ENCODE measurements around the gene ZNF443.
"Not testable (repeated sequence)": the region's sequence is repeated elsewhere in the genome, so short reads cannot be mapped to it uniquely, and the experiment has no call there.

Gene ZNF443

DNA sequence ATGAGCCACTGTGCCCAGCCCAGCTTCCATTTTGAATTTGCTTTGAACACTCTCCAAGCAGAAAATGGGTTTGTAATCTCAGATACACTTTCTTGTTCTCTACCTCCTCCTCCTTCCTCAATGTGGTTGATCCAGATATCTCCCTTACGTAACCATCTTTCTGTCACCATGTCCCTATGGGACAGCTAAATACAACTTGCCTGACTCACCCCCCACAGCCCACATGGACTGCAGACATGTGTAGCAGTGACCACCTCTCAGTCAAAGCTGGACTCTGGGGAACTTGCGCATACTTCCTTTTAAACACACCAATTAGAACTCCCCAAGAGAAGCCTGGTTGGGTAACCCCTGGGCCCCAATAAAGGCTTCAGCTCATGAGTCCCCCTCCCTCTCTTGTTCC lies 28.9 kb downstream of the ZNF443 start:
- DNase-seq, result no peak

DNA sequence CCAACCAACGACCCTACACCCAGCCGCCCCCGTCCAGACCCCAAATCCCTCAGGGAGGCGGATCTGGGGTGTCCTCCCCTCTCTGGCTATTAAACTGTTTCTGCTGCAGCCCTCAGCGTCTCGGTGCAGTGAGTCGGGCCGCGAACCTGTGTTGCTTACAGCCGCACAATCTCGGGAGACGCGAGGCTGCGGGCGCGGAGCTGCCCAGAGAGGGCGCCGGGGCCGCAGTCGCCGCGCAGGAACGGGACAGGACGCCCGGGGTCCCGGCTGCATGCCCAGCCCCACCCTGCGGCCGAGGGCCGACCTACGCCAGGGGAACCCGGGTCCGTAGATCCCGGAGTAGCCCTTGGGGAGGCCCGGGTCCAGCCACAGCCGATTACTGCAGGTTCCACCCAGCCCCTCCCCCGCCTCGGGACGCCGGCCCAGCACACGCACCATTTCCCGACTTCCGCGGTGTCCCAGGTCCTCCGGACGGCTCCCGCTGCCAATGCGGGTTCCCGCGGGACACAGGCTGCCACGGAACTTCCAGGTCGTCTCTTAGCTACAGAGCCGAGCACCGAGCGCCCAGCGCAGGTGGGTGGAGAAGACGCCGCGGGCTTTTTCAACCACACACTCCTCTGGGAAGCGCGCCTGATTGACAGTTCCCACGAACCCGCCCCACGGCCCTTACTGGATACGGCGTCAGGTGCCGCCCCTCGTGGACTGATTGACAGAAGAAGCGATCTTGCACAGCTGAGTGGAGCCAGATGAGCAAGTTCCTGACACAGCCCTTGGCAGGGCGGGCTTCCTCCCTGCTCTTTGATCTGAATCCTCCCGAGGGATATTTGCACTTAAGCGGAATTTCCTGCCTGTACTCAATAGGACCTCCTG lies 40.0 kb downstream of the ZNF443 start, which contains the start of gene ZNF799:
TSS of gene ZNF799 (minus strand) at position 639 of the 870 bp plus-strand sequence. CDS start at position 438, 201 bp downstream.
- peak; percentile 85 for DNase-seq

DNA sequence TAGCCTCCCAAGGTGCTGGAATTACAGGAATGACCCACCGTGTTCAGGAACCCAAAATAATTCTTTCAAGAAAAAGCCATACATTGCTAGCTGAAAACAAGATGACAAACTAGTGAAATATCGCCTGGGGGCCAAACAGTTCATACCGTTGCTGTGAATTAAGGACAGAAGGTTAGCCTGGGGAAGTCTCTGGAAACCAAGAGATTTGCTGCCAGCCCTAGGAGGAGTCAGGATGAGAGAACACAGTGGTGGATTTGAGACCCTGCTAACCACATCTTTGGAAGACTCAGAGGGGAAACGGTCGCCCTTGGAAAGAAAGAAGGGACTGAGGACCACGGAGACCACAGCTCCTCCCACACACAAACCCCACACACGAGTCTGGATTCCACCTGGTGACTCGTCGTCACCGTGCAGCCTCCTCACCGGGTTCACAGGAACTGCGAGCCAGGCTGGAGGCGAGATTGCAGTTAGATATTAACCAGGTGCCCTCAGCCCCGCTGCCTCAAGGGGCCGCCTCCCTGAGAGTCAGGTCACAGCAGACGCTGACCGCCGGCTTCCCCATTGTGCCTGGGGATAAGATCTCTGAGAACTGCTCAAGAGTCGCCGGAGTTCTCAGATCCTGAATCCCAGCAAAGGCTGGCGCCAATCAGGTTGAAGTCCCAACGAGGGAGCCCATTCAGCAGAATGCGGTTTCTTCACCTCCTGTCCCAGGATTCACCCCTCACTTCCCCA lies 40.8 kb downstream of the ZNF443 start:
- peak; percentile 8 for DNase-seq

DNA sequence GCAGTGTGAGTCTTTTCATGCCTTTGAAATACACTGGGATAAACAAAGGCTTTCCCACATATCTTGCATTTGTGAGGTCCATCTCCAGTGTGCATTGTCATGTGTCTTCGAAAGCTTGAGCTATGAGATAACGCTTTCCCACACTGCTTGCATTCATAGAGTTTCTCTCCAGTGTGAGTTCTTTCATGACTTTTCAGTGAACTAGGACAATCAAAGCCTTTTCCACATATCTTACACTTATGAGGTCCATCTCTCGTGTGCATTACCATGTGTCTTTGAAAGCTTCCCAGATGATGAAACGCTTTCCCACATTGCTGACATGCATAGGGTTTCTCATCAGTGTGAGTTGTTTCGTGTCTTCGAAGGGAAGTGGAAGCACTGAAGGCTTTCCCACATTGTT lies 49.7 kb downstream of the ZNF443 start:
- DNase-seq, result not testable (repeated sequence)

DNA sequence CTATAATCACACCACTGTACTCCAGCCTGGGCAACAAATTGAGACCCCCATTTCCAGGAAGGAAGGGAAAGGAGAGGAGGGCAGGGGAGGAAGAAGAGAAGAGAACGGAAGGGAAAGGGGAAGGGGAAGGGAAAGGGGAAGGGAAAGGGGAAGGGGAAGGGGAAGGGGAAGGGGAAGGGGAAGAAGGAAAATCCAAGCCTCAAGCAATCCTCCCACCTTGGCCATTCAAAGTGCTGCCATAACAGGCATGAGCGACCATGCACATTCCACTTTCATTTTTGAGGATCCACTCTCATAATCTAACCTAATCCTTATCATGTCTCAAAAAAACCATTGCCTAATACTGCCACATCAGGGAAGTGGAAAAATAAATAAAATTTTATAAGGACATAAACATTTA lies 54.5 kb downstream of the ZNF443 start:
- DNase-seq, result not testable (repeated sequence)

DNA sequence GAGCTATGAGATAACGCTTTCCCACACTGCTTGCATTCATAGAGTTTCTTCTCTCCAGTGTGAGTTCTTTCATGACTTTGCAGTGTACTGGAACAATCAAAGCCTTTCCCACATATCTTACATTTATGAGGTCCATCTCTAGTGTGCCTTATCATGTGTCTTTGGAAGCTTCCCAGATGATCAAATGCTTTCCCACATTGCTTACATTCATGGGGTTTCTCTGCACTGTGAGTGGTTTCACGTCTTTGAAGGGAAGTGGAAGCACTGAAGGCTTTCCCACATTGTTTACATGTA lies 60.4 kb downstream of the ZNF443 start:
- no peak for DNase-seq

DNA sequence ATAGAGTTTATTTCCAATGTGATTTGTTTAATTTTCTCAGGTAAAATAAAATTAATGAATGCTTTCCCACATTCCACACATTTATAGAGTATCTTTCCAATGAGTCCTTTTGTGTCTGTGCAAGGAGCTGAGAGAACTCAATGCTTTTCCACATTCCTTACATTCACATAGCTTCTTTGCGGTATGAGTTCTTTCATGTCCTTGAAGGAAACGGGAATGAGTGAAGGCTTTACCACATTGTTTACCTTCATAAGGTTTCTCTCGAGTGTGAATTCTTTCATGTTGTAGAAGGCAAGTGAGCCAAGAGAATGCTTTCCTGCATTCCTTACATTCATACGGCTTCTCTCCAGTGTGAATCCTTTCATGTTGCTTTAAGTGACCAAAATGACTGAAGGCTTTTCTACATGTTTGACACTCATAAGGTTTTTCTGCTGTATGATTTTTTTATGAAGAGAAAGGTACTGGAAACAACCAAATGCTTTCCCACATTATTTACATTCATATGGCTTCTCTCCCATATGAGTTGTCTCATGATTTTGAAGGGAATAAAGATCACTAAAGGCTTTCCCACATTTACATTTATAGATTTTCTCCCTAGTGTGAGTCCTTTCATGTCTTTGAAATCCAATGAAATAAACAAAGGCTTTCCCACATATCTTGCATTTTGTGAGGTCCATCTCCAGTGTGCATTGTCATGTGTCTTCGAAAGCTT lies 60.9 kb downstream of the ZNF443 start:
- no peak for DNase-seq
